NT2/D1 (cell line): ENCODE measurements around the gene SLC24A3.

Source experiments
- SUZ12 ChIP-seq: IDR thresholded peaks from 2 replicates; pipeline ENCODE4 v1.6.1; 2011; ENCODE audit not compliant: insufficient read length, insufficient read depth; ENCODE audit errors: extremely low read depth
- ZNF274 ChIP-seq: IDR thresholded peaks from 2 replicates; pipeline ENCODE4 v1.6.1; 2011; ENCODE audit warnings: mild to moderate bottlenecking, low read depth, low read length

- TF ChIP-seq ZNF274 (no peak), SUZ12 (no peak)
These were observed 236.2 kb downstream of the SLC24A3 start for GRCh38 chr20:19448632-19449031.
